GM18499 (cell line): ENCODE data around the gene TAF5.
"Not testable (repeated sequence)": the region's sequence is repeated elsewhere in the genome, so short reads cannot be mapped to it uniquely, and the experiment has no call there.

Experiments
- ATAC-seq: cut with Tn5 transposase; IDR thresholded peaks from one replicate; pipeline ENCODE4 v1.9.1; 2021; ENCODE audit warnings: moderate number of reproducible peaks; ENCODE audit not compliant: insufficient read depth, unreplicated experiment

The TAF5 gene

DNA sequence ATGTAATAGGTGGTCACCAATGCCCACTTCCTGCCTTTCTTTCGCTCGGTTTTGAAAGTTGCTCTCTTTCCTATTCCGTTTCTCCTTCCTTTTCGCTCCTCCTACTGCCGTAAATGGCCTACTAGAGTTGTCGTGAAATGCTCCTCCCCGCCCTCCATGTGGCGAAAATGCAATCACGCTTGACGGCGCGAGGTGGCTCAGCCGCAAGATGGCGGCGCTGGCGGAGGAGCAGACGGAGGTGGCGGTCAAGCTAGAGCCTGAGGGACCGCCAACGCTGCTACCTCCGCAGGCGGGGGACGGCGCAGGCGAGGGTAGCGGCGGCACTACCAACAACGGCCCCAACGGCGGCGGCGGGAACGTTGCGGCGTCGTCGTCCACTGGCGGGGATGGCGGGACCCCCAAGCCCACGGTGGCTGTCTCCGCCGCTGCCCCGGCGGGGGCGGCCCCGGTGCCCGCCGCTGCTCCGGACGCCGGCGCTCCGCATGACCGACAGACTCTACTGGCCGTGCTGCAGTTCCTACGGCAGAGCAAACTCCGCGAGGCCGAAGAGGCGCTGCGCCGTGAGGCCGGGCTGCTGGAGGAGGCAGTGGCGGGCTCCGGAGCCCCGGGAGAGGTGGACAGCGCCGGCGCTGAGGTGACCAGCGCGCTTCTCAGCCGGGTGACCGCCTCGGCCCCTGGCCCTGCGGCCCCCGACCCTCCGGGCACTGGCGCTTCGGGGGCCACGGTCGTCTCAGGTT is at the start of gene TAF5:
TSS of gene TAF5 (plus strand) at position 195 of the 737 bp plus-strand sequence. CDS start at position 209, 14 bp downstream.
- ATAC-seq = peak; percentile 45

DNA sequence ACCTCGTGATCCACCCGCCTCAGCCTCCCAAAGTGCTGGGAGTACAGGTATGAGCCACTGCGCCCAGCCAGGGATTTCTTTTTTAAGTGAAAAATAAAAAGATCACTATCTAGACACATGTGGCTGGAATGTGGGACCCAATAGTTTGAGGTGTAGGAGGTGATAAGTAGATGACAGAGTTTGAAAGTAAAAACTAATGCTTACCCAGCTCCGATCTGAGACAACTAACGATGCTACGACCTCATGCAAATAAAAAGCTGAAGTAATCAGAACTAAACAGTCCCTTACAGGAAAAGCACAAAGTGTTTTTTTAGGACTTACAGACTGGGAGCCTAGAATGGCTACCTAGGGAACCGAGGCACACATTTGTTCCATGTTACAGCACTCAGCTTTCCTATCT is 39.9 kb upstream of the TAF5 start:
- ATAC-seq = no peak

DNA sequence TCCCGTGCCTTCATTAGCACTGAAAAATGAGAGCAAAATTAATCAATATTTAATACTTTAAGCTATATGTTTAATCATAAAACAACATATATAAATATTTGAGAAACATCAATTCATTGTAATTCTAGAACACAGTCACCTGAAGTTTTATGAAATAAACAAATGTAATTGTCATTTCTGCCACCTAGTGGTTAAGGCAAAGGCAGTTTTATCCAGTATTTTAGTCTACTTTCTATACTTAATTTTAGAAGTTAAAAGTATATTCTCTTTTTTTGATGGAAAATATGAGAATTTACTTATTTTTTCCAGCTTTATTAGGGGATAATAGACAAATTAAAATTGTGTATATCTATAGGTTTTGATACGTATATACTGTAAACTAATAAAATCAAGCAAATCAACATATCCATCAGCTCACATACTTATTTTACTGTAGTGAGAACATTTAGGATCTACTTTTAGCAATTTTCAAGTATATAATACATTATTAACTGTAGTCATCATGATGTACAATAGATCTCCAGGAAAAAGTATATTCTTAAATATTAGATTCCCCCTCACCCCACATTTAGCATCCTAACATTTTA is 33.7 kb upstream of the TAF5 start:
- no peak for ATAC-seq

- ATAC-seq = no peak
Measured at GRCh38 chr10:103334567-103334966, 33.2 kb upstream of the TAF5 start.

GRCh38 chr10:103336370-103336769 is 31.4 kb upstream of the TAF5 start:
- no peak for ATAC-seq

DNA sequence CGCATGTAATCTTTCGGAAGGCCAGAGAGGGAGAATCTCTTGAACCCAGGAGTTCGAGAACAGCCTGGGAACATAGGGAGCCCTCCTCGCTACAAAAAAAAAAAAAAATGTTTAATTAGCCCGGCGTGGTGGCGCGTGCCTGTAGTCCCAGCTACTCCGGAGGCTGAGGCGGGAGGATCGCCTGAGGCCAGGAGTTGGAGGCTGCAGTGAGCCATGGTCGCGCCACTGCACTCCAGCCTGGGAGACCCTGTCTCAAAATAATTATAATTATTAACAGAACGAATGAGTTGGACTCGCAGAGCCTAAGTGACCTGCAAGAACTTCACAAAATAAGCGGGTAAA is 17.6 kb upstream of the TAF5 start:
- ATAC-seq = no peak

DNA sequence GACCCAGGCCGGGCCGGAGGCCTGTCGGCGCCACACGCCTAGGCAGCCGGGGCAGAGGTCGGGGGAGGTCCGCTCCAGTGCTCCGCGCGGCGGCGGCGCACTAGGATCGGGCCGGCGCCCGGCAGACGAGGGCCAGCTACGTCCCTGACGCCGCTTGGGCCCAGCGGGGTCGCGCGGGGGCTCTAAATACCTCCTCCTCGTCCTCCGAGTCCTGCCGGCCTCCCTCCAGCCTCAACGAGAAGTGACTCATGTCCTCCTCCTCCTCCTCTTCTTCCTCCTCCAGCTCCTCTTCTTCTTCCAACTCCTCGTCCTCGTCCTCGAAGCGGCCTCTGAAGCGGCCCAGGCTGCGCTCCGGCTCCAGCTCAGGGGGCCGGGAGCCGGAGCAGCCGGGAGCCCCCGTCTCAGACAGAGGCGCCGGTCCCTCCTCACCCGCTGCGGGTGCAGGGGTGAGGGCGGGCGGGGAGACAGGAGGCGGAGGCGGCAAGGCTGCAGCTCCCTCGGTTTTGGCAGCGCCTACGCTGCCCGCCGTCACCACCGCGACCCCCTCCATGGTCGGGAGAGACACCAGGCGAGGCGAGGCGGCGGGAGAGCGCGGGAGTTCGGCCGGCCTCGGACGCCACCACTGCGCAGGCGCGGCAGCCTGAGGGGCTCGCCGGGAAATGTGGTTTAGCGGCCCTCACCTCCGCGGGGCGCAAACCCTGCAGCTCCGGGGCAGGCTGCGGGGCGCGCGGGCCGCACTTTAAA is 17.1 kb upstream of the TAF5 start, which contains the start of gene PCGF6:
TSS of gene PCGF6 (minus strand) at position 624 of the 744 bp plus-strand sequence. CDS start at position 550, 74 bp downstream.
- no peak for ATAC-seq

DNA sequence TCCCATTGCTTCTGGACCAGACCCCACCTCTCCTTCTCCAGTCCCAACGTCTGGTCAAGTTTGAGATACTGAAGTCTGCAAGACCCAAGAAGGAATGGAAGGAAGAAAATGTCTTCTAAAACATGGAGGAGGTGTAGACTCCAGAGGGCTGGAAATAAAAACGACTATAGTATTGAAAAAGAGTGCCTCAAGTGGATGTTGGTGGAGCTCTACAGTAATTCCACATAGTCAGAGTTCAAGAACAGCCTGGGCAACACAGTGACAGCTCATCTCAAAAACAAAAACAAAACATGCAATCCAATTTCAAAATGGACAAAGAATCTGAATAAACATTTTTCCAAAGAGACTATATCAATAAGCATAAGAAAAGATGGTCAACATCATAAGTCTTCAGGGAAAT is 14.5 kb upstream of the TAF5 start:
- ATAC-seq = no peak

DNA sequence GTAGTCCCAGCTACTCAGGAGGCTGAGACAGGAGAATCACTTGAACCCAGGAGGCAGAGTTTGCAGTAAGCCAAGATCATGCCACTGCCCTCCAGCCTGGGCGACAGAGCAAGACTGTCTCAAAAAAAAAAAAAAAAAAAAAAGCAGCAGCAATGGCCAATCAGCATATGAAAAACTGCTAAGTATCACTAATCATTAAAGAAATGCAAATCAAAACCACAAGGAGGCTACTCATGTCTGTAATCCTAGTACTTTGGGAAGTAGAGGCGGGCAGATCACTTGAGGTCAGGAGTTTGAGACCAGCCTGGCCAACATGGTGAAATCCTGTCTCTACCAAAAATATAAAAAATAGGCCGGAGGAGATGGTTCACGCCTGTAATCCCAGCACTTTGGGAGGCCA is 13.2 kb upstream of the TAF5 start:
- not testable (repeated sequence) for ATAC-seq

GRCh38 chr10:103355906-103356599 is 11.7 kb upstream of the TAF5 start:
- ATAC-seq = no peak

GRCh38 chr10:103359493-103359892 is 8.3 kb upstream of the TAF5 start:
- not testable (repeated sequence) for ATAC-seq

DNA sequence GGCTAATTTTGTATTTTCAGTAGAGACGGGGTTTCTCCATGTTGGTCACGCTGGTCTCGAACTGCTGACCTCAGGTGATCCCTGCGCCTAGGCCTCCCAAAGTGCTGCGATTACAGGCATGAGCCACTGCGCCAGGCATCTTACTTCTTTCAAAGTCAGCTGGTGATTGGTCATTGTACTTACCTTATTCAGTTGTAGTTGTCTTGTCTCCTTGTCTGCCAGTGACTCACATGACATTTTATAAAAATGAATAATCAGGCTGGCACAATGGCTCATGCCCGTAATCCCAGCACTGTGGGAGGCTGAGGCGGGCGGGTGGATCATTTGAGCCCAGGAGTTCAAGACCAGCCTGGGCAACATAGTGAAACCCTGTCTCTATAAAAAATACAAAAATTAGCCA is 7.0 kb upstream of the TAF5 start:
- not testable (repeated sequence) for ATAC-seq

DNA sequence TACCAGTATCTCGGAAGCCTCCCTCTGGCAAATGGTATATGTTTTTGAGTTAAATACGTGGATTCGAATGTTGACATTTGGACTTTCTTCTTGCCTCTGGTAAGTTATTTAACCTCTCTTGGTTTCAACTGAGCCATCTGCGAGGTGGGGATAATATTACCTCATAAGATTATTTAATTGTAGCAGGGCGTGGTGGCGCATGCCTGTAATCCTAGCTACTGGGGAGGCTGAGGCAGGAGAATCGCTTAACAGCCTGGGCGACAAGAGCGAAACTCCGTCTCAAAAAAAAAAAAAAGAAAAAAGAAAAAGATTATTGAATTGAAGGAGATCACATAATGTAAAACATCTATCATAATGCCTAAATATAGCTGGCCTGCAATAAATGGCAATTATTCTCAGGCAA is 396 bp upstream of the TAF5 start:
- no peak for ATAC-seq

GRCh38 chr10:103373544-103373943 is 5.8 kb downstream of the TAF5 start:
- ATAC-seq = no peak

DNA sequence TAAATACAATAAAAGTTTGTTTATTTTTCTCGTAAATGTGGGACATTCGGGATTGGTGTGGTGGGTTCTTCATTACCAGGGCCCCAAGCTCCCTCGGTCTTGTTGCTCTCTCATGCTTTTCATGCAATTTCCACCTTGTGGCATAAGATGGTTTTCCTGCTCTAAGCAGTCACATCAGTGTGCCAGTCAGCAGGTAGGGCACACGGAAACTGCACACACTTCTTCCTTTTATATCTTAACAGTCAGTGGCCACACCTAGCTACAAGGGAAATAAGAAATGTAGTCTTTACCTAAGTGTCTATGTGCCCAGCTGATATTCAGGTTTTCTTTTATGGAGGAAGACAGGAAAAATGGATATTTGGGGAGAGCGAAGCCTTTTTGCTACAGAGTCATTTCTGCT is 6.5 kb downstream of the TAF5 start:
- no peak for ATAC-seq

- peak; percentile 49 for ATAC-seq
Measured at GRCh38 chr10:103382769-103383168, 15.0 kb downstream of the TAF5 start.

- ATAC-seq = no peak
Measured at GRCh38 chr10:103394180-103394579, 26.4 kb downstream of the TAF5 start.

DNA sequence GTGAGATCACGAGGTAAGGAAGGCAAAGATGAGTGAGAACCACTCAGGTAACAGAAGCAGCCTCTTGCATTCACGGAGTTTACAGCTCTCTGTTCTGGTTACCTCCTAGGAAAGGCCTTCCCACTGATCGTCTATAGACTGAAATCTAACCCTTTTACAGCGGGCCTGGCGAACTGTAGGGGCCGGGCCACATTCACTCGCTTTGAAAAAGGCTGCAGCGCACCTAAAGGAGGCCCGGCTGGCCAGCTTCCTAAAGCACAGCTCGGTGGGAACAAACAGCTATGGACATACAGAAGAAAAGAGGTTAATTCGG is 27.9 kb downstream of the TAF5 start:
- ATAC-seq = no peak

DNA sequence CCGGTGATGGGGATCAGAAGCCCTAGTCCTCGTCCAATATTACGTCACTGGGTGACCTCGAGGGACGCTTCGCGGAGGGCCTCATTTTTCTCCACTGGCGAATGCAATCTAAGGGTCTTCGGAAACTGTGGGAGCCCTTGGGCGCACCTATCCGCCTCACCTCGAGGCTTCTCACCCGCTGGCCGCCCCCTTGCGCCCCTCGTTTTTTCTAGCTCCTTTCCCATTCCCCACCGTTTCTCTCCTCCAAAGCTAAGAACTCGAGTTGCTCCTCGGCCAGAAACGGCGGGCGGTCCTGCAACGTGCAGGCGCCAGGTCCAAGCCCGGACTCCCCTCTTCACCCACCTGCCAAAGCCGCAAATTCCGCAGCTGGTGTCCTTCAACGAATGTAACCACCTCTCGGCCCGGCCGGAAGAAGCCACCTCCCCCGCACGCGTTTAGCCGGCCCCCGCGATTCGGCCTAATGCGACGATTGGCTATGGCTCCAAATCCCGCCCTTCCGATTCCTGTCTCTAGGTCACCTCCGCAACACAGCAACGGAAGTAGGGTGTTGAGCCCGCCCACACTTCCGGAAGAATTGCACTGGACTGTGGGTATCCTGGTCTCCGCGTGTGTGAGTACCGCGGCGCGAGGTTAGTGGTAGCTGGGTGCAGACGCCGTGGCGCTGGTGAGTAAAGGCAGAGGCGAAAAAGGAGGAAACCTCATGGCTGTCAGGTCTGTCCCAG is 28.5 kb downstream of the TAF5 start, which contains the start of the genes ATP5MK and PDCD11:
TSS of gene ATP5MK (minus strand) at position 409 of the 722 bp plus-strand sequence. CDS start 4,018 bp downstream, outside the sequence.
TSS of gene PDCD11 (plus strand) at position 560 of the 722 bp plus-strand sequence. CDS start 1,801 bp downstream, outside the sequence.
- peak; percentile 89 for ATAC-seq

DNA sequence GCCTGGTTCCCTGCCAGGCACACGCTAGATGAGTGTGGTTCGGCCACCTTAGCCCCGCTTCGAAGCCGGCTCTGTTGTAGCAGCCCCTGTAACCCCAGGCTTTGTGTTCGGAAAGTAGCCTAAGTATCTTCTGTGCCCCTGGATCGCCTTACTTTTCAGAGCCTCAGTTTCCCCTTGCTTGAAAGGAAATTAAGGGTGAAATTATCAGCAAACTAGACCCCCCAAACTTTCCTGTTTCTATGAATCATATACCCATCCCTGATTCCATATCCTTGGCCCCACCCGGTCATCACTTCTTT is 29.0 kb downstream of the TAF5 start:
- no peak for ATAC-seq
